Activated CD4-positive, alpha-beta memory T cell treated with anti-CD3 and anti-CD28 coated beads for 36 hours (primary cell): ENCODE results near the gene SHANK3. TPM values are rescaled to one million over a fixed set of nuclear protein-coding genes. Genes with fewer than 3 reads are reported as not detected.
"Not testable (repeated sequence)": the region's sequence is repeated elsewhere in the genome, so short reads cannot be mapped to it uniquely, and the experiment has no call there.

Source experiments
- CTCF ChIA-PET: fragments of 350-600 bp; sonication (Branson Sonifier 250); formaldehyde crosslinking; loops from one replicate; lab custom pipeline; 2021; ENCODE audit warnings: antibody characterized with exemption, inconsistent platforms; lab: Charles Lee
- POLR2A ChIA-PET: fragments of 350-600 bp; sonication (Branson Sonifier 250); formaldehyde crosslinking; loops from one replicate; lab custom pipeline; 2021; ENCODE audit warnings: antibody characterized with exemption; lab: Charles Lee
- DNase-seq: peaks from one replicate; pipeline ENCODE4 v3.0.0-alpha.2; 2020
- H3K27ac Mint-ChIP-seq: one replicate; pipeline ENCODE4 v1.8.0; 2021; ENCODE audit warnings: mixed read lengths
- H3K27me3 Mint-ChIP-seq: one replicate; pipeline ENCODE4 v1.8.0; 2021; ENCODE audit warnings: mixed read lengths
- H3K36me3 Mint-ChIP-seq: one replicate; pipeline ENCODE4 v1.8.0; 2021; ENCODE audit warnings: mixed read lengths
- H3K4me1 Mint-ChIP-seq: one replicate; pipeline ENCODE4 v1.8.0; 2021; ENCODE audit warnings: low read depth, mixed read lengths
- H3K4me3 Mint-ChIP-seq: one replicate; pipeline ENCODE4 v1.8.0; 2021; ENCODE audit warnings: mild to moderate bottlenecking, mixed read lengths
- H3K9me3 Mint-ChIP-seq: one replicate; pipeline ENCODE4 v1.8.0; 2021; ENCODE audit warnings: mixed read lengths
- intact Hi-C: fragments of 100-400 bp; cut with micrococcal nuclease; formaldehyde crosslinking; loops from one replicate; pipeline ENCODE4 v1.15.1; 2023
- total RNA-seq, 2 experiments: library from RNA; stranded (reverse); gene quantifications; one replicate each; pipeline ENCODE4 v1.2.3, GENCODE V29; 2021

Gene SHANK3
- total RNA-seq, 2 experiments from 2014 or later, result 0.05 to 0.07 TPM

DNA sequence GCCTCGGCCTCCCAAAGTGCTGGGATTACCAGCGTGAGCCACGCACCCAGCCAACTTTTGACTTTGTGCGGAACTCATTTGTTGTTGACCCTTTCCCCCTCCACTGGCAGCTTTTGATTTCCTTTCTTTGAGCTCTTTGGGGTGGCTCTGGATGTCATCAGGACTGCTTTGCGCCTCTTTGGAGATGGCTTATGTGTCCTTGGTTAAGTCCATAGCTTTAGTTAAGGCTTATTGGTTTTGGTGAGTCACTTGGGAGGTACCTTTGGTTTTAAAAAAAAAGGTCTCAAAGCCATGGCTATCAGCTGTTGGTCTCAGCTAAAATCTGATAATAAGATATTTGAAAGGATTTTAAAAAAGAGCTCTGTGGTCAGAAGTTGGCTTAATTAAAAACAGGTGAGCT lies 39.5 kb upstream of the SHANK3 start:
- ChIA-PET POLR2A (no interaction called here), CTCF (no interaction called here)
- no peak for DNase-seq
- Mint-ChIP-seq H3K9me3 (no peaks in the 10 kb centered on the region), H3K4me3 (no peak overlapping the region), H3K27ac (no peak overlapping the region), H3K4me1 (peaks cover 16% of the 10 kb centered on the region), H3K36me3 (no peaks in the 10 kb centered on the region), H3K27me3 (no peaks in the 10 kb centered on the region)
- intact Hi-C loops, result no loop called here

DNA sequence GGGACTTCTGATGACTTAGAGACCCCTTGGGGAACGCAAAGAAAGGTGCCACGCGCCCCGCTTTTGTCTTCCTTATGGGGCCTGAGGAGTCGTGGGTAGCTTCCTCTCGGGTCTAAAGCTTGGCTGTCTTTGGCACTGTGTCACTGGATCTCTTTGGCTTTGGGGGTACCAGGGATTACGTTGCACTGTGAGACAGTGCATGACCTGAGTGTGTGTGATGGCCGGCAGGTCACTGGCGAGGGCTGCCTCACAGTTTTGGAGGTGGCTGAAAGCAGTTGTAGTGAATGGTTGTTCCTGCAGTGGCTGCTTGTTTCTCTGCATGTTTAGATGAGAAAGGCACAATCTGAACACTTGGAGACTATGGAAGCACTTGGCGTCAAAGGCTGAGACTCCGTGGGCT lies 38.9 kb upstream of the SHANK3 start:
- Mint-ChIP-seq H3K9me3 (no peaks in the 10 kb centered on the region), H3K27me3 (no peaks in the 10 kb centered on the region), H3K27ac (no peak overlapping the region), H3K36me3 (no peaks in the 10 kb centered on the region), H3K4me3 (no peak overlapping the region), H3K4me1 (peaks cover 11% of the 10 kb centered on the region)
- POLR2A ChIA-PET, result no interaction called here
- CTCF ChIA-PET, result no interaction called here
- DNase-seq, result no peak
- intact Hi-C loops, result no loop called here

DNA sequence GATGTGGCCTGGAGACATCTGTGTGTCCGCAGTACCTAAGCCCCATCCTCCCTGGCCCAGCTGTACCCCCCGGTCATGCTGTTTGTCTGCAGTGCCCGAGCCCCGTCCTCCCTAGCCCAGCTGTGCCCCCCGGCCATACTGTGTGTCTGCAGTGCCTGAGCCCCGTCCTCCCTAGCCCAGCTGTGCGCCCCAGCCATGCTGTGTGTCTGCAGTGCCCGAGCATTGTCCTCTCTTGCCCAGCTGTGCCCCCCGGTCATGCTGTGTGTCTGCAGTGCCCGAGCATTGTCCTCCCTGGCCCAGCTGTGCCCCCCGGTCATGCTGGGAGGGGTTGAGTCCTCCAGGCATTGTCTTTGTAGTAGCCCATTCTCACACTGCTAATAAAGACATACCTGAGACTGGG lies 37.0 kb upstream of the SHANK3 start:
- DNase-seq, result no peak
- Mint-ChIP-seq H3K4me1 (peaks cover 2% of the 10 kb centered on the region), H3K27me3 (no peaks in the 10 kb centered on the region), H3K9me3 (no peaks in the 10 kb centered on the region), H3K36me3 (no peaks in the 10 kb centered on the region), H3K4me3 (no peak overlapping the region), H3K27ac (no peak overlapping the region)
- POLR2A ChIA-PET, result no interaction called here
- CTCF ChIA-PET, result no interaction called here
- intact Hi-C loops, result no loop called here

DNA sequence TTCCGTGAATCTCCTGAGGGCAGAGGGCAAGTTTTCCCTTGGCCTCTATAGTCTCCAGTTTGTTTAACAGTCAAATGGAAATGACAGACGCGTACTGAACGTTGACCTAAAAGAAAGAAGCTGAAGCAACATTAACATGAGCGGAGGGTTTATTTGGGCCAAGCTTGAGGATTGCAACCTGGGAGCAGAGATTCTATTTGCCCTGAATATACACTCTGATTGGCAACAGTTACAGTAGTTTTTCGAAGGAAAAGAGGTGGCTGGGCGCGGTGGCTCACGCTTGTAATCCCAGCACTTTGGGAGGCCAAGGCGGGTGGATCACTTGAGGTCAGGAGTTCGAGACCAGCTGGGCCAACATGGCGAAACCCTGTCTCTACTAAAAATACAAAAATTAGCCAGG lies 32.3 kb upstream of the SHANK3 start:
- H3K27me3 Mint-ChIP-seq, H3K27ac Mint-ChIP-seq, H3K36me3 Mint-ChIP-seq, POLR2A ChIA-PET, CTCF ChIA-PET, H3K4me1 Mint-ChIP-seq, H3K9me3 Mint-ChIP-seq, H3K4me3 Mint-ChIP-seq, intact Hi-C loops, DNase-seq: not testable (repeated sequence)

DNA sequence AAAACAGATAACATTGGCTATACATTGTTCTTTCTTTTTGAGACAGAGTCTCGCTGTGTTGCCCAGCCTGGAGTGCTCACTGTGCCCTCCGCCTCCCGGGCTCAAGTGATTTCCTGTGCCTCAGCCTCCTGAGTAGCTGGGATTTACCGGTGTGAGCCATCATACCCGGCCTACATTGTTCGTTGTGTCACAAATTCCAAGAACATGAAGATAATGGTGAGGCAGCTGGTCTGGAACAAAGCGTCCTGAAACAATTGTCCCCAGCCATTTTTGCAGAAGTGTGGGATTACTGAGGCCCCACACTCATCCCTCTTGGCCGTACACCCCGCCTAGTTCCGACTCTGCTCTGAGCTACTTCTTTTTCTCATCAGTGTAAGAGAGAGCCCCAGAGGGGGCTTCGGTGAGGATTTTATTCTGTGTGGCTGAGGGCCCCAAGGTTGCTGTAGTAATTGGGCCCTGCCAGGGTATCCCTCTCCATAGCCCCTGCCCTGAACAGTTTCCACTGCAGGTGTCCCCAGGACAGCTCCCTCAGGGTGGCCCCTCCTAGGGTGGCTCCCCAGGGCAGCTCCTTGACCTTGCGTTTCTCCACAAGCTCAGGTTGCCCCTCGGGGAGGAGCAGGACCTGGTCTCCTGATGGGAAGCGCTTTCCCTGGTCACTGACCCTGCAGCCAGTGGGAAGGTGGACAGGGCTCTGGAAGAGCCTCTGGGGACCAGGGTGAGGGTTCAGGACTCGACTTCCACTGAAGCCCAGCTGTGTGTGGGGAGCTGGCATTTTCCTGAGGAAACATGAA lies 31.6 kb upstream of the SHANK3 start:
- no peak overlapping the region for H3K4me3 Mint-ChIP-seq
- no peaks in the 10 kb centered on the region for H3K9me3 Mint-ChIP-seq
- ChIA-PET CTCF (no interaction called here), POLR2A (no interaction called here)
- H3K27me3 Mint-ChIP-seq, result peaks cover 10% of the 10 kb centered on the region
- intact Hi-C loops, result no loop called here
- H3K27ac Mint-ChIP-seq, result no peak overlapping the region
- no peak for DNase-seq
- no peaks in the 10 kb centered on the region for H3K36me3 Mint-ChIP-seq
- no peaks in the 10 kb centered on the region for H3K4me1 Mint-ChIP-seq

DNA sequence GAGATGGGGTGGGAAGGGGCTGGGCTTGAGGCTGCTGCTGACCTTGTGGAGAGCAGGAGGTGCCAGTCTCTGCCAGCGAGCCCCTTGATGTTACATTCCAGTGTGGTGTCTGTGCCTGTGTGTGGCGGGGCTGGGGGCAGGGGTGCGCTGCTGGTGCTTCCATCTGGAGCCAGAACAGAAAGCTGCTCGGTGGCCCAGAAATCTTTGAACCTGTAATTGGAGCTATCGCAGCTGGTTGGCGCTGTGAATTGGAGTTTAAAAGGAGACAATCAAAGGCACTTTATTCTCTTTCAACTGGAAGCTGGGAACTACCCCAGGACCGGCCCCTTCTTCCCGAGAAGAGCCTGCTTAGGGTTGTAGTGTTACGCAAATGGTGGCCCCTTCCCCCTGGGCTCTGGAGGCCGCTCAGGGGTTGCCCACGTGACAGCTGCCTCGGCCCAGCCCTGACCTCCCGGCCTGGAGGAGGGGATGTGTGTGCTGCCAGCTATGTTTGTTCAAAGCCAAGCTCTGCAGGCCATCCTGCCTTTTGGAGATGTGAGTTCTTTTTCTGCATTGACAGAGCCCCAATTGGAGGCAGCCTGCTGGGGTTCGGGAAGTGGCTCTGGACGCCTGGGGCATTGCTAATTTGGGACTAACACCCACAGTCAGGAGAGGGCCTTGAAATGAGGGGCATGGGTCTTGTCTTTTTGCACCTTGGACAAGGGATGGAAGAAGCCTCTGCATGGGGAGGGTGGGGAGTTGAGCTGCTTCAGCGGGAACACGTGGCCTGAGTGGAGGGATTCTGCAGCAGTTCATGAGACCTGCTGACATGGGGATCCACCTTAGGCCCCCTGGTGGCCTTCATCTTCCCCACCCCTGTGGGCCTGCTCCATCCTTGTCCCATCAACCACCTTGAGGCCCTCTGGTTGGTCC lies 30.7 kb upstream of the SHANK3 start:
- ChIA-PET POLR2A (no interaction called here), CTCF (interaction anchor here (0.6 to 1.0 kb wide), 2 partner anchors 15 to 21 kb away, joined by 3 read pairs; no protein-coding TSS in a partner anchor)
- Mint-ChIP-seq H3K27me3 (peaks cover 14% of the 10 kb centered on the region), H3K36me3 (no peaks in the 10 kb centered on the region), H3K4me3 (no peak overlapping the region), H3K9me3 (no peaks in the 10 kb centered on the region), H3K27ac (no peak overlapping the region), H3K4me1 (no peaks in the 10 kb centered on the region)
- DNase-seq, result no peak
- intact Hi-C loops, result no loop called here

DNA sequence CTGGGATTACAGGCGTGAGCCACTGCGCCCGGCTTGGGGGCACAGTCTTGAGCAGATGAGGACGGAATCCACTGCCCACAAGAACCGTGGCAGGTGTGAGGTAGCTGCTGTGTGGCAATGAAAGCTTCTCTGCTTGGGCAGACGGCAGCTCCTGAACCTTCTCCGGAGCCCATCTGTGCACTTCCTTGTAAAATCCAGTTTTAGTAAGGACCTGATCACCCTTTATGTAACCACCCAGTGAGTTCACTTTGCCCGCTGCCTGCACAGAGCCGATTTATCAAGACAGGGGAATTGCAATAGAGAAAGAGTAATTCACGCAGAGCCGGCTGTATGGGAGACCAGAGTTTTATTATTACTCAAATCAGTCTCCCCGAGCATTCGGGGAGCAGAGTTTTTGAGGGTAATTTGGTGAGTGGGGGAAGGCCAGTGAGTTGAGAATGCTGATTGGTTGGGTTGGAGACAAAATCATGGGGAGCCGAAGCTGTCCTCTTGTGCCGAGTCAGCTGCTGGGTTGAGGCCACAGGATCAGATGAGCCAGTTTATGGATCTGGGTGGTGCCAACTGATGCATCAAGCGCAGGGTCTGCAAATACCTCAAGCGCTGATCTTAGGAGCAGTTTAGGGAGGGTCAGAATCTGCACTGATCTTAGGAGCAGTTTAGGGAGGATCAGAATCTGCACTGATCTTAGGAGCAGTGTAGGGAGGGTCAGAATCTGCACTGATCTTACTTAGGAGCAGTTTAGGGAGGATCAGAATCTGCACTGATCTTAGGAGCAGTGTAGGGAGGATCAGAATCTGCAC lies 29.4 kb upstream of the SHANK3 start:
- H3K4me1 Mint-ChIP-seq, H3K4me3 Mint-ChIP-seq, H3K36me3 Mint-ChIP-seq, CTCF ChIA-PET, POLR2A ChIA-PET, H3K27ac Mint-ChIP-seq, DNase-seq, intact Hi-C loops, H3K9me3 Mint-ChIP-seq: not testable (repeated sequence)
- peaks cover 15% of the 10 kb centered on the region for H3K27me3 Mint-ChIP-seq

DNA sequence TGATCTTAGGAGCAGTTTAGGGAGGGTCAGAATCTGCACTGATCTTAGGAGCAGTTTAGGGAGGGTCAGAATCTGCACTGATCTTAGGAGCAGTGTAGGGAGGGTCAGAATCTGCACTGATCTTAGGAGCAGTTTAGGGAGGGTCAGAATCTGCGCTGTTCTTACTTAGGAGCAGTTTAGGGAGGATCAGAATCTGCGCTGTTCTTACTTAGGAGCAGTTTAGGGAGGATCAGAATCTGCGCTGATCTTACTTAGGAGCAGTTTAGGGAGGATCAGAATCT lies 28.9 kb upstream of the SHANK3 start:
- peaks cover 15% of the 10 kb centered on the region for H3K27me3 Mint-ChIP-seq
- intact Hi-C loops, CTCF ChIA-PET, POLR2A ChIA-PET, H3K27ac Mint-ChIP-seq, H3K36me3 Mint-ChIP-seq, DNase-seq, H3K9me3 Mint-ChIP-seq, H3K4me3 Mint-ChIP-seq, H3K4me1 Mint-ChIP-seq: not testable (repeated sequence)

DNA sequence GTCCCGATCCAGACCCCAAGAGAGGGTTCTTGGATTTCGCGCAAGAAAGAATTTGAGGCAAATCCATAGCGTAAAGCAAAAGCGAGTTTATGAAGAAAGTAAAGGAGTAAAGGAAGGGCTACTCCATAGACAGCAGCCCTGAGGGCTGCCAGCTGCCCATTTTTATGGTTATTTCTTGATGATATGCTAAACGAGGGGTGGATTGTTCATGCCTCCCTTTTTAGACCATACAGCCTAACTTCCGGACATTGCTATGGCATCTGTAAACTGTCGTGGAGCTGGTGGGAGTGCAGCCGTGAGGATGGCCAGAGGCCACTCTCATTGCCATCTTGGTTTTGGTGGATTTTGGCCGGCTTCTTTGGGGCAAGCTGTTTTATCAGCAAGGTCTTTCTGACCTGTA lies 19.4 kb upstream of the SHANK3 start:
- Mint-ChIP-seq H3K27me3 (peaks cover 17% of the 10 kb centered on the region), H3K27ac (no peak overlapping the region), H3K9me3 (peaks cover 11% of the 10 kb centered on the region), H3K4me3 (no peak overlapping the region), H3K36me3 (peaks cover 4% of the 10 kb centered on the region), H3K4me1 (no peaks in the 10 kb centered on the region)
- CTCF ChIA-PET, result no interaction called here
- intact Hi-C loops, result no loop called here
- POLR2A ChIA-PET, result no interaction called here
- no peak for DNase-seq

DNA sequence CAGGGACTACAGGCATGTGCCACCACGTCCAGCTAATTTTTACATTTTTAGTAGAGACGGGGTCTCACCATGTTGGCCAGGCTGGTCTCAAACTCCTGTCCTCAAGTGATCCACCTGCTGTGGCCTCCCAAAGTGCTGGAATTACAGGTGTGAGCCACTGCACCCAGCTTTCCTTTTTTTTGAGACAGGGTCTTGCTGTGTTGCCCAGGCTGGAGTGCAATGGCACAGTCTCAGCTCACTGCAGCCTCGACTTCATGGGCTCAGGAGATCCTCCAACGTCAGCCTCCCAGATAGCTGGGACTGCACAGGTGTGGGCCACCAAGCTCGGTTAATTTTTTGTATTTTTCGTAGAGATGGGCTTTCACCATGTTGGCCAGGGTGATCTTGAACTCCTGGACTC lies 18.0 kb upstream of the SHANK3 start:
- peaks cover 20% of the 10 kb centered on the region for H3K27me3 Mint-ChIP-seq
- DNase-seq, H3K36me3 Mint-ChIP-seq, H3K4me3 Mint-ChIP-seq, intact Hi-C loops, POLR2A ChIA-PET, H3K27ac Mint-ChIP-seq, H3K4me1 Mint-ChIP-seq, H3K9me3 Mint-ChIP-seq: not testable (repeated sequence)
- CTCF ChIA-PET, result interaction anchor here (0.6 kb wide), 1 partner anchor 15 kb away, joined by 3 read pairs; no protein-coding TSS in a partner anchor

DNA sequence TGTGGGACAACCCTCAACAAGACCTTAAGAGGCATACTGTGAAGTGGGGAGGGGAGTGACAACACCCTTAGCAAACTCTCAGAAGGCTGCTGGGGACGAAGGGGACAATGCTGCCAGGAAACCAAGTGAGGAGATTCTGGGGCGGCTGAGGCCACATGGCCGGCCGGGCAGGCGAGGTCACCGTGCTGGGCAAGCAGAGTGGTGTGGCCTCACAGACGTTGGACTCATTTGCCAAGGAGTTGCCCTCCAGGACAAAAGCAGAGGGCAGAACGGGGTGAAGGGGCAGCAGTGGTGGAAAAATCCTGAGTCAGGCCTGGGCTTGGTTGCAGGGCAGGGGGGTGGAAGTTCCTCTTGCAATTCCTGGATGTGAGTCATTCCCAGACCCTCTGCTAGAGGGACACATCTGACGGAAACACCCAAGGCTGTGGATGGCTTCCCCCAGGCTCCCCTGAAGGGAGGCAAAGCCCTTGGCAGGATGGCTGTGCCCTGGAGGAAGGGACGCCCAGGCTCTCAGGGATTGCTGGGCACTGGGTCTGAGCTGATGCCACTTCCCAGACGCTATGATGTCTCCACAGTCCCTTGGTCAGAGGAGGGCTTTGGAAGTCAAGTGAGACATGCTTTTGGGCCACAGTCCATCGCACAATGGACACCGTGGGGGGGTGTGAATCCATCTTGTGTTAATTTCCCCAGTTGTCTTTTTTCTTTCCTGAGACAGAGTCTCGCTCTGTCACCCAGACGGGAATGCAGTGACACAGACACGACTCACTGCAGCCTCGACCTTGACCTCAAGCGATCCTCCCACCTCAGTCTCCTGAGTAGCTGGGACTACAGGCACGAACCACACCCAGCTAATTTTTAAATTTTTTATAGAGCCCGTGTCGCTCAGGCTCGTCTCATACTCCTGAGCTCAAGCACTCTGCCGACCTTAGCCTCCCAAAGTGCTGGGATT lies 16.2 kb upstream of the SHANK3 start:
- ChIA-PET CTCF (no interaction called here), POLR2A (no interaction called here)
- no peaks in the 10 kb centered on the region for H3K9me3 Mint-ChIP-seq
- peaks cover 24% of the 10 kb centered on the region for H3K27me3 Mint-ChIP-seq
- no peaks in the 10 kb centered on the region for H3K4me1 Mint-ChIP-seq
- no peak for DNase-seq
- no peak overlapping the region for H3K4me3 Mint-ChIP-seq
- intact Hi-C loops, result no loop called here
- no peak overlapping the region for H3K27ac Mint-ChIP-seq
- H3K36me3 Mint-ChIP-seq, result no peaks in the 10 kb centered on the region
